Kidney epithelial cell (primary cell): ENCODE data around the gene RNF217. TPM values are rescaled to one million over a fixed set of nuclear protein-coding genes. Genes with fewer than 3 reads are reported as not detected.
"Not testable (repeated sequence)": the region's sequence is repeated elsewhere in the genome, so short reads cannot be mapped to it uniquely, and the experiment has no call there.

Experiments
- DNase-seq: peaks from one replicate; pipeline ENCODE4 v3.0.0-alpha.2; 2010; ENCODE audit warnings: low read depth
- H3K27me3 ChIP-seq: 2 replicates; pipeline ENCODE4 v1.6.0; 2011; ENCODE audit warnings: low read length; ENCODE audit not compliant: control insufficient read depth, insufficient read depth
- H3K36me3 ChIP-seq: 2 replicates; pipeline ENCODE4 v1.5.1; 2011; ENCODE audit warnings: low read length; ENCODE audit not compliant: control insufficient read depth, insufficient read depth
- H3K4me3 ChIP-seq: 2 replicates; pipeline ENCODE4 v1.5.1; 2011; ENCODE audit warnings: low read depth, mild to moderate bottlenecking, control low read depth, low read length
- total RNA-seq: library from RNA; depleted of rRNA; stranded (reverse); fragments of >200 nt; gene quantifications from 2 replicates; pipeline ENCODE4 v1.2.3, GENCODE V29; 2015
- TF ChIP-seq, protein P1 (sequence below): IDR thresholded peaks from 2 replicates; pipeline ENCODE4 v1.5.1; 2011; ENCODE audit warnings: mild to moderate bottlenecking, moderate library complexity, low read length, control low read depth, inconsistent platforms; ENCODE audit not compliant: insufficient read depth, poor library complexity, severe bottlenecking

The RNF217 gene
- total RNA-seq, 1 donor from 2014 or later, result 22.1 TPM

DNA sequence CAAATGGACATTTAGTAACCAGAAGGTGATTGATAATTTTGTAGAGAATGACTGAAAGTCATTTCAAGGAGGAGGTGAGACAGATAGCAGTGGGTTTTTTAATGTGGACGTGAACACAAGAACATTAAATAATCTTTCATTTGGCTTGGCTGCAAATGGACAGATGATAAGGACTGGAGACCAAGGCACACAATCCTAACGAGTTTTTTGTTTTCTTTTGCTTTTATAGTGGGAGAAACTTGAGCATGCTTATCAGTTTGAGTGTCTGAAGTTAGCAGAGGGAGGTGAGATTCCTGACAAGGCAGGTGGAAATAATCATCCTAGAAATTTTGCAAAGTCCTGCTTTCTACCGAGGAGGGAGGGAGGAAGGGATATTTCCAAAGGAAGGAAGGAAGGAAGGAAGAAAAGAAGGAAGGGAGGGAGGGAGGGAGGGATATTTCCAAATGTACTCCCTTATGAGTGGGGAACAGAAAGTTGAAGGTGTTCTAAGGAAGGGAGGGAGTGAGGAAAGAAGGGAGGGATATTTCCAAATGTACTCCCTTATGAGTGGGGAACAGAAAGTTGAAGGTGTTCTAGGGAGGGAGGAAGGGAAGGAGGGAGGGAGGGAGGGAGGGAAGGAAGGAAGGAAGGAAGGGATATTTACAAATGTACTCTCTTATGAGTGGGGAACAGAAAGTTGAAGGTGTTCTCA lies 63.1 kb downstream of the RNF217 start:
- H3K27me3 ChIP-seq, result no peaks in the 10 kb centered on the region
- DNase-seq, result no peak
- H3K4me3 ChIP-seq, result no peak overlapping the region
- H3K36me3 ChIP-seq, result no peaks in the 10 kb centered on the region
- TF ChIP-seq, protein P1, sequence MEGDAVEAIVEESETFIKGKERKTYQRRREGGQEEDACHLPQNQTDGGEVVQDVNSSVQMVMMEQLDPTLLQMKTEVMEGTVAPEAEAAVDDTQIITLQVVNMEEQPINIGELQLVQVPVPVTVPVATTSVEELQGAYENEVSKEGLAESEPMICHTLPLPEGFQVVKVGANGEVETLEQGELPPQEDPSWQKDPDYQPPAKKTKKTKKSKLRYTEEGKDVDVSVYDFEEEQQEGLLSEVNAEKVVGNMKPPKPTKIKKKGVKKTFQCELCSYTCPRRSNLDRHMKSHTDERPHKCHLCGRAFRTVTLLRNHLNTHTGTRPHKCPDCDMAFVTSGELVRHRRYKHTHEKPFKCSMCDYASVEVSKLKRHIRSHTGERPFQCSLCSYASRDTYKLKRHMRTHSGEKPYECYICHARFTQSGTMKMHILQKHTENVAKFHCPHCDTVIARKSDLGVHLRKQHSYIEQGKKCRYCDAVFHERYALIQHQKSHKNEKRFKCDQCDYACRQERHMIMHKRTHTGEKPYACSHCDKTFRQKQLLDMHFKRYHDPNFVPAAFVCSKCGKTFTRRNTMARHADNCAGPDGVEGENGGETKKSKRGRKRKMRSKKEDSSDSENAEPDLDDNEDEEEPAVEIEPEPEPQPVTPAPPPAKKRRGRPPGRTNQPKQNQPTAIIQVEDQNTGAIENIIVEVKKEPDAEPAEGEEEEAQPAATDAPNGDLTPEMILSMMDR, result no peak

DNA sequence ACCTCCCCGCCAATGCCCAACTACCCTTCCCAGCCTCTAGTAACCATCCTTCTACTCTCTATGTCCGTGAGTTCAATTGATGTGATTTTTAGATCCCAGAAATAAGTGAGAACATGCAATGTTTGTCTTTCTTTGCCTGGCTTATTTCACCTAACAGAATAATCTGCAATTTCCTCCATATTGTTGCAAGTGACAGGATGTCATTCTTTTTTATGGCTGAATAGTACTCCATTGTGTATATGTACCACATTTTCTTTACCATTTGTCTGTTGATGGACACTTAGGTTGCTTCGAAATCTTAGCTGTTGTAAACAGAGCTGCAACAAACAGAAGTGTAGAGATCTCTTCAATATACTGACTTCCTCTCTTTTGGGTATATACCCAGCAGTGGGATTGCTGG lies 65.0 kb downstream of the RNF217 start:
- H3K36me3 ChIP-seq, result no peaks in the 10 kb centered on the region
- TF ChIP-seq, protein P1, result no peak
- H3K27me3 ChIP-seq, result no peaks in the 10 kb centered on the region
- DNase-seq, result no peak
- no peak overlapping the region for H3K4me3 ChIP-seq

DNA sequence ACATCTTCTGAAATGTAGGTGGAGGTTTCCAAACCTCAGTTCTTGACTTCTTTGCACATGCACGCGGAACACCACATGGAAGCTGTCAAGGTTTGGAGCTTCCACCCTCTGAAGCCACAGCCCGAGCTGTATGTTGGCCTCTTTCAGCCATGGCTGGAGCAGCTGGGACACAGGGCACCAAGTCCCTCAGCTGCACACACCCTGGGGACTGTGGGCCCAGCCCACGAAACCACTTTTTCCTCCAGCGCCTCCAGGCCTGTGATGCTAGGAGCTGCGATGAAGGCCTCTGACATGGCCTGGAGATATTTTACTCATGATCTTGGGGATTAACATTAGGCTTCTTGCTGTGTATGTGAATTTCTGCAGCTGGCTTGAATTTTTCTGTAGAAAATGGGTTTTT lies 68.7 kb downstream of the RNF217 start:
- H3K27me3 ChIP-seq, result no peaks in the 10 kb centered on the region

DNA sequence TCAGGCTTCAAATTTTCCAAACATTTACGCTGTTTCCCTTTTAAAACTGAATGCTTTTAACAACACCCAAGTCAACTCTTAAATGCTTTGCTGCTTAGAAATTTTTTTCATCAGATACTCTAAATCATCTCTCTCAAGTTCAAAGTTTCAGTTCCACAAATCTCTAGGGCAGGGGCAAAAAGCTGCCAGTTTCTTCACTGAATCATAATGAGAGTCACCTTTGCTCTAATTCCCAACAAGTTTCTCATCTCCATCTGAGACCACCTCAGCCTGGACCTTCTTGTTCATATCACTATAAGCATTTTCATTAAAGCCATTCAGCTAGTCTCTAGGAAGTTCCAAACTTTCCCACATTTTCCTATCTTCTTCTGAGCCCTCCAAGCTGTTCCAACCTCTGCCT lies 69.1 kb downstream of the RNF217 start:
- DNase-seq, result no peak
- no peaks in the 10 kb centered on the region for H3K27me3 ChIP-seq
- H3K4me3 ChIP-seq, result no peak overlapping the region
- H3K36me3 ChIP-seq, result no peaks in the 10 kb centered on the region
- TF ChIP-seq, protein P1, result no peak

More for the DNA sequence above, 68.7 kb downstream of the RNF217 start:
- TF ChIP-seq, protein P1, result no peak
- Histone ChIP-seq H3K4me3 (no peak overlapping the region), H3K36me3 (no peaks in the 10 kb centered on the region)
- no peak for DNase-seq

DNA sequence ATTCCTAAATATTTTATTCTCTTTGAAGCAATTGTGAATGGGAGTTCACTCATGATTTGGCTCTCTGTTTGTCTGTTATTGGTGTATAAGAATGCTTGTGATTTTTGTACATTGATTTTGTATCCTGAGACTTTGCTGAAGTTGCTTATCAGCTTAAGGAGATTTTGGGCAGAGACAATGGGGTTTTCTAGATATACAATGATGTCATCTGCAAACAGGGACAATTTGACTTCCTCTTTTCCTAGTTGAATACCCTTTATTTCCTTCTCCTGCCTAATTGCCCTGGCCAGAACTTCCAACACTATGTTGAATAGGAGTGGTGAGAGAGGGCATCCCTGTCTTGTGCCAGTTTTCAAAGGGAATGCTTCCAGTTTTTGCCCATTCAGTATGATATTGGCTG lies 72.7 kb downstream of the RNF217 start:
- not testable (repeated sequence) for H3K4me3 ChIP-seq, H3K27me3 ChIP-seq, DNase-seq, H3K36me3 ChIP-seq

DNA sequence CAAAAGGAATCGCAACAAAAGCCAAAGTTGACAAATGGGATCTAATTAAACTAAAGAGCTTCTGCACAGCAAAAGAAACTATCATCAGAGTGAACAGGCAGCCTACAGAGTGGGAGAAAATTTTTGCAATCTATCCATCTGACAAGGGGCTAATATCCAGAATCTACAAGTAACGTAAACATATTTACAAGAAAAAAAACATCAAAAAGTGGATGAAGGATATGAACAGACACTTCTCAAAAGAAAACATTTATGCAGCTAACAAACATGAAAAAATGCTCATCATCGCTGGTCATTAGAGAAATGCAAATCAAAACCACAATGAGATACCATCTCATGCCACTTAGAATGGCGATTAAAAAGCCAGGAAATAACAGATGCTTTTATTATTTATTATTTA lies 74.2 kb downstream of the RNF217 start:
- H3K36me3 ChIP-seq, DNase-seq, H3K27me3 ChIP-seq, H3K4me3 ChIP-seq: not testable (repeated sequence)

DNA sequence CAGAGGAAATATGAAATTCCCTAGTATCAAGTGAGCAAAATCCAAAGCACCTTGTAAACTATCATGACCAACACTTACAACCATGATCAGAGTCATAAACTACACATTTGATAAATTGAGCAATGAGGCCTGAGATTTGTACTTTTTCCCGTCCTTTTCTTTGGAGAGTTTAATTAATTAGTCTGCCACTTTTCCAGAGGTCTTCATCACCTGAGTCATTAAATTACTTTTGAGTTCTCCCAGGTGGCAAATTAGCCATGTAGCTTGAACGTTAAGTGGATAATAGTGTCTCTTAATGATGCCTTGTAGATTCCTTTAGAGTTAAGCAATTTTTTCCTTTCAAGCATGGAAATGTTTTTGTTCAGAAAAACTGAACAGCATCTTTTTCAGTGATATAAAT lies 75.6 kb downstream of the RNF217 start:
- no peak overlapping the region for H3K4me3 ChIP-seq
- DNase-seq, result no peak
- no peaks in the 10 kb centered on the region for H3K36me3 ChIP-seq
- H3K27me3 ChIP-seq, result no peaks in the 10 kb centered on the region
- TF ChIP-seq, protein P1, result no peak
